WI38 (cell line): ENCODE results near the gene FAM107A.

Source experiments
- H3K4me3 ChIP-seq: 2 replicates; pipeline ENCODE4 v1.5.1; 2011; ENCODE audit warnings: low read depth, mild to moderate bottlenecking, control low read depth, low read length
- TF ChIP-seq, protein P1 (sequence below): IDR thresholded peaks from 2 replicates; pipeline ENCODE4 v1.5.1; 2012; ENCODE audit warnings: low read depth, mild to moderate bottlenecking, control low read depth, low read length

Gene FAM107A

GRCh38 chr3:58621086-58621830 is 44.1 kb upstream of the FAM107A start:
- TF ChIP-seq, protein P1, sequence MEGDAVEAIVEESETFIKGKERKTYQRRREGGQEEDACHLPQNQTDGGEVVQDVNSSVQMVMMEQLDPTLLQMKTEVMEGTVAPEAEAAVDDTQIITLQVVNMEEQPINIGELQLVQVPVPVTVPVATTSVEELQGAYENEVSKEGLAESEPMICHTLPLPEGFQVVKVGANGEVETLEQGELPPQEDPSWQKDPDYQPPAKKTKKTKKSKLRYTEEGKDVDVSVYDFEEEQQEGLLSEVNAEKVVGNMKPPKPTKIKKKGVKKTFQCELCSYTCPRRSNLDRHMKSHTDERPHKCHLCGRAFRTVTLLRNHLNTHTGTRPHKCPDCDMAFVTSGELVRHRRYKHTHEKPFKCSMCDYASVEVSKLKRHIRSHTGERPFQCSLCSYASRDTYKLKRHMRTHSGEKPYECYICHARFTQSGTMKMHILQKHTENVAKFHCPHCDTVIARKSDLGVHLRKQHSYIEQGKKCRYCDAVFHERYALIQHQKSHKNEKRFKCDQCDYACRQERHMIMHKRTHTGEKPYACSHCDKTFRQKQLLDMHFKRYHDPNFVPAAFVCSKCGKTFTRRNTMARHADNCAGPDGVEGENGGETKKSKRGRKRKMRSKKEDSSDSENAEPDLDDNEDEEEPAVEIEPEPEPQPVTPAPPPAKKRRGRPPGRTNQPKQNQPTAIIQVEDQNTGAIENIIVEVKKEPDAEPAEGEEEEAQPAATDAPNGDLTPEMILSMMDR, result no peak
- no peak overlapping the region for H3K4me3 ChIP-seq

DNA sequence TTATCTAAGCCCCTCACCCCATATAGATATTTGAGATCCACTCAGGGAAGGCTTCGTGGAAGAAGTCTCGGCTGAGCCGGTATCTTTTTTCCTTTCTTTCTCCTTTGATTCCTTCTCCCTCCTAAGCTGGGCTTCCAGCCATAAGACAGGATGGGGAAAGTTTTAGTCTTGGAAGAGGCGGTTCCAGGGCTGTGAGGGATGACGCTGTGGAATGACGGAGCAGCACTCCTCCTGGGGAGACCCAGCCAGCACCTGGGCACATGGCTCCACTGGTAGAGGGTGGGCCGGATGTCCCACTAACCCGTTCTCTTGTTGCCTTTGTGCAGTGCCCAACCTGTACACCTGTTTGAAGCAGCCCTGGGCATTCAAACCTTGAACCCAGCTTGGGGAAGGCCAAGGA is 43.2 kb upstream of the FAM107A start:
- TF ChIP-seq, protein P1, result no peak
- H3K4me3 ChIP-seq, result no peak overlapping the region

GRCh38 chr3:58617338-58617761 is 40.2 kb upstream of the FAM107A start:
- H3K4me3 ChIP-seq, result no peak overlapping the region
- TF ChIP-seq, protein P1, result no peak

DNA sequence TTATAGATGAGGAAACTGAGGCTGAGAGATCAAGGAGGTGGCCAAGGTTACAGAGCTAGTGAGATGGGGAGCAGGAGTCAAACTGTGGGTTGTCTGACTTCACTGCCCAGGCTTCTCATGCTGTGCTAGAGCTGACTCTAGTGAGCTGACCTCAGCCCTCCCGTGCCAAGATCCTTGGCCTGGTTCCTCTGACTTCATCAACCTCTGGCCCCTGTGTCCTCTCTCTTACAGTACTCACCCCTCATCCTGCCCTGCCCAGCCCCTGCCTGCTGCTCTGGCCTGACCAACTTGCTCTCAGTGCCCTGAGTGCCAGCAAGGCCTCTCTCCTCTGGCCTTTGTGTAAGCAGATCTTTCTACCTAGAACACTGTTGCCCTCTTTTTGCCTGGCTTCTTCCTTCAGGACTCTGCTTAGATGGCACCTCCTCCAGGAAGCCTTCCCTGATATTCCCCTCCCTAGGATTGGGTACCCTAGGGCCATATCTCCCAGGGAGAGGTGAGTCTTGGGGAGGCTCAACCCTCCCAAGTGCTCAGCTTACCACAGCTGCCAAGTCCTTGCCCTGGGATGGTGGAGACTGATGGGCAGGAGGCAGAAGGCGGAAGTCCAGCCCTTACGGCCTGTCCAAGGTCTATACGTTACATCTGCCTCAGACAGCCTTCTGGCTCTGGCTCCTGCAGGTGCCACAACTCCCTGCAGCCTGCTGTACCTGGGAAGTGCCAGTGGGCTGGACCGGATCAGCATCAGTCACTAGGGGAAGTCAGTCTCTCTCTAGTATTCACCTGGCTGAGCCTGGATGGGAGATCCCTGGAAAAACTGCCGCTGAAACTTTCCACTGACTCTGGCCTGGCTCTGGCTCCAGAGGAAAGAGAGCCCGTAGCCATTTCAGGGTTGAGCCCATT is 36.3 kb upstream of the FAM107A start:
- no peak overlapping the region for H3K4me3 ChIP-seq
- TF ChIP-seq, protein P1, result no peak

GRCh38 chr3:58612830-58613229 is 35.6 kb upstream of the FAM107A start:
- H3K4me3 ChIP-seq, result no peak overlapping the region
- TF ChIP-seq, protein P1, result no peak

- TF ChIP-seq, protein P1, result no peak
- H3K4me3 ChIP-seq, result no peak overlapping the region
Measured at GRCh38 chr3:58609990-58610389, 32.8 kb upstream of the FAM107A start.

DNA sequence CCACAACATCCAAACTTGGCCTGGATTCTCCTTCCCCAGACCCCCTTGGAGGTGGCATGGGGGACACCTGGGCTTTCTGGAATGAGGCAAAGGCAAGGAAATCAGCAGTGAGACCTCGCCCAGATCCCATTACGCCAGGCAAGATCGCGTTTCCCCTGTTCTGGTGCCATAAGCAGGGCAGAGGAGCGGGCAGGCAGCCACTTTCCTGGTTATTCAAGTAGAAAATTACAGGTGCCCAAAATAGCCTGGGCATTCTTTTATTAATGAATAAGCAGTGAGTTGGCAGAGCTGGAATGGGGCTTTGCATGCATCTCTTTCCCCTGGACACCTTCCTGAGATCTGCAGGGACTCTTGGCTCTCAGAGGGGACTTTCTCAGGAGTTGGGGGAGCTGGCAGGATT is 31.5 kb upstream of the FAM107A start:
- TF ChIP-seq, protein P1, result no peak

More for the DNA sequence above, 31.5 kb upstream of the FAM107A start:
- no peak overlapping the region for H3K4me3 ChIP-seq
